ELF-1 (cell line): ENCODE measurements around the gene CACNG8.

Experiments used
- DNase-seq: peaks from one replicate; pipeline ENCODE4 v3.0.0-alpha.2; 2016; ENCODE audit warnings: low read depth, low spot score

The CACNG8 gene

GRCh38 chr19:53992211-53992610 lies 29.5 kb downstream of the CACNG8 start:
- no peak for DNase-seq

GRCh38 chr19:53992815-53993214 lies 30.1 kb downstream of the CACNG8 start:
- no peak for DNase-seq

GRCh38 chr19:53993448-53993847 lies 30.7 kb downstream of the CACNG8 start:
- no peak for DNase-seq

- no peak for DNase-seq
Observed at GRCh38 chr19:53994811-53995210, 32.1 kb downstream of the CACNG8 start.

- no peak for DNase-seq
Observed at GRCh38 chr19:53998223-53998622, 35.5 kb downstream of the CACNG8 start.

- no peak for DNase-seq
Observed at GRCh38 chr19:53999694-54000093, 37.0 kb downstream of the CACNG8 start.

GRCh38 chr19:54001496-54001895 lies 38.8 kb downstream of the CACNG8 start:
- DNase-seq = no peak

- no peak for DNase-seq
Observed at GRCh38 chr19:54002495-54003315, 40.0 kb downstream of the CACNG8 start.

GRCh38 chr19:54009440-54009839 lies 46.7 kb downstream of the CACNG8 start:
- DNase-seq = no peak

GRCh38 chr19:54010474-54010873 lies 47.7 kb downstream of the CACNG8 start:
- DNase-seq = no peak

GRCh38 chr19:54011507-54012211 lies 48.9 kb downstream of the CACNG8 start:
- no peak for DNase-seq

- DNase-seq = no peak
Observed at GRCh38 chr19:54013866-54014265, 51.1 kb downstream of the CACNG8 start.

- no peak for DNase-seq
Observed at GRCh38 chr19:54014920-54015560, 52.3 kb downstream of the CACNG8 start.

- peak; percentile 37 for DNase-seq
Observed at GRCh38 chr19:54017261-54017660, 54.5 kb downstream of the CACNG8 start.

- no peak for DNase-seq
Observed at GRCh38 chr19:54021363-54021762, 58.6 kb downstream of the CACNG8 start.

- no peak for DNase-seq
Observed at GRCh38 chr19:54021932-54022331, 59.2 kb downstream of the CACNG8 start.

- no peak for DNase-seq
Observed at GRCh38 chr19:54023191-54023590, 60.5 kb downstream of the CACNG8 start.

- DNase-seq = no peak
Observed at GRCh38 chr19:54024660-54025059, 61.9 kb downstream of the CACNG8 start.

- no peak for DNase-seq
Observed at GRCh38 chr19:54026656-54027055, 63.9 kb downstream of the CACNG8 start.

- DNase-seq = no peak
Observed at GRCh38 chr19:54029301-54029700, 66.6 kb downstream of the CACNG8 start.

- peak; percentile 86 for DNase-seq
Observed at GRCh38 chr19:54029930-54030490, 67.3 kb downstream of the CACNG8 start.

- DNase-seq = no peak
Observed at GRCh38 chr19:54030895-54031586, 68.3 kb downstream of the CACNG8 start.
